Body of pancreas (tissue), 4 donors: ENCODE measurements around the gene COL24A1. TPM values are rescaled to one million over a fixed set of nuclear protein-coding genes. Genes with fewer than 3 reads are reported as not detected.

Experiments used
- ATAC-seq: fragments of 150-250 bp; one replicate; pipeline ENCODE4 v1.9.1; 2016
- DNase-seq, 4 donors: peaks; one replicate each; pipeline ENCODE4 v3.0.0-alpha.2; 2019
- H3K27ac ChIP-seq, 4 donors: fragments of 200-600 bp; sonication (generic); 1 replicate in 3 of 4; 2 replicates in 1 of 4; pipeline versions ENCODE4 v1.5.1 to v1.6.1; 2016 to 2019; ENCODE audit warnings: mild to moderate bottlenecking in 1 of 4, mixed read lengths in 1 of 4, moderate library complexity in 1 of 4
- H3K27me3 ChIP-seq, 2 donors: fragments of 200-600 bp; sonication (generic); one replicate each; pipeline ENCODE4 v1.6.0; 2016; ENCODE audit warnings: mild to moderate bottlenecking in 1 of 2
- H3K36me3 ChIP-seq, 2 donors: fragments of 200-600 bp; sonication (generic); replicated peaks in 1 of 2; 2 replicates each; pipeline ENCODE4 v1.5.1; 2016; ENCODE audit warnings: low read depth in 2 of 2; ENCODE audit not compliant: insufficient read depth in 1 of 2
- H3K4me1 ChIP-seq: fragments of 200-600 bp; sonication (generic); one replicate; pipeline ENCODE4 v1.6.0; 2016
- H3K4me3 ChIP-seq, 2 donors: fragments of 200-600 bp; sonication (generic); 1 replicate in 1 of 2; 2 replicates in 1 of 2; pipeline ENCODE4 v1.5.1; 2016 to 2019
- H3K9me3 ChIP-seq, 3 donors: fragments of 200-600 bp; sonication (generic); 1 replicate in 2 of 3; 2 replicates in 1 of 3; pipeline ENCODE4 v1.5.1; 2016
- POLR2A ChIP-seq, 3 donors: fragments of 450-650 bp; IDR thresholded peaks; one replicate each; pipeline ENCODE4 v1.6.1; 2016; ENCODE audit warnings: antibody characterized with exemption in 3 of 3, mild to moderate bottlenecking in 2 of 3
- WGBS, 2 donors: methylation state at CpG; one replicate each; pipeline ENCODE4 v1.1.5; 2017; 5-methylcytosine and 5-hydroxymethylcytosine counted together
- intact Hi-C: fragments of 100-400 bp; cut with DNase I; formaldehyde crosslinking; loops from one replicate; pipeline ENCODE4 v1.15.1; 2023
- total RNA-seq, 2 donors: library from RNA; depleted of rRNA; stranded (reverse); fragments of >200 nt; gene quantifications; one replicate each; pipeline ENCODE4 v1.1.0, GENCODE V29; 2016
- TF ChIP-seq, protein P1 (sequence below), 7 experiments: fragments of 450-650 bp in 4 of 7; fragments of 200-600 bp in 3 of 7; sonication (generic) in 3 of 7; IDR thresholded peaks; one replicate each; pipeline ENCODE4 v1.5.1; 2016 to 2019; ENCODE audit warnings: antibody characterized with exemption in 7 of 7

The COL24A1 gene
- total RNA-seq, 2 donors from 2014 or later = under 0.01 TPM; not detected in 1

DNA sequence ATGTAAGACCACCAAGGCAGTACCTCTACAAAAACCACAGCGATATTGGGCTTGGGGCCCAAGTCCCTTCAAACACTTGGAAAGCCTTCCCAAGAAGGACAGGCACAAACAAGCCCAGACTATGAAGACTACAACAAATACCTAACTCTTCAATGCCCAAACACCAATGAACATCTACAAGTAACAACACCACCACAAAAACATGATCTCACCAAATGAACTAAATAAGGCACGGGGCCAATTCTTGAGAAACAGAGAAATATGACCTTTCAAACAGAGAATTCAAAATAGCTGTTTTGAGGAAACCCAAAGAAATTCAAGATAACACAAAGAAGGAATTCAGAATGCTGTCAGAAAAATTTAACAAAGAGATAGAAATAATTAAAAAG, 86.8 kb downstream of the COL24A1 start:
- DNase-seq = no peak
- H3K9me3 ChIP-seq = no peaks in the 10 kb centered on the region
- no peaks in the 10 kb centered on the region for H3K36me3 ChIP-seq
- no peak for ATAC-seq
- WGBS, 2 donors = 56 to 81% methylated on average over 2 of the region's 2 CpGs
- no peaks in the 10 kb centered on the region for H3K4me1 ChIP-seq
- H3K27ac ChIP-seq = no peak overlapping the region
- TF ChIP-seq POLR2A (IDR thresholded peaks at IDR 0.05) = no peak
- TF ChIP-seq, protein P1, sequence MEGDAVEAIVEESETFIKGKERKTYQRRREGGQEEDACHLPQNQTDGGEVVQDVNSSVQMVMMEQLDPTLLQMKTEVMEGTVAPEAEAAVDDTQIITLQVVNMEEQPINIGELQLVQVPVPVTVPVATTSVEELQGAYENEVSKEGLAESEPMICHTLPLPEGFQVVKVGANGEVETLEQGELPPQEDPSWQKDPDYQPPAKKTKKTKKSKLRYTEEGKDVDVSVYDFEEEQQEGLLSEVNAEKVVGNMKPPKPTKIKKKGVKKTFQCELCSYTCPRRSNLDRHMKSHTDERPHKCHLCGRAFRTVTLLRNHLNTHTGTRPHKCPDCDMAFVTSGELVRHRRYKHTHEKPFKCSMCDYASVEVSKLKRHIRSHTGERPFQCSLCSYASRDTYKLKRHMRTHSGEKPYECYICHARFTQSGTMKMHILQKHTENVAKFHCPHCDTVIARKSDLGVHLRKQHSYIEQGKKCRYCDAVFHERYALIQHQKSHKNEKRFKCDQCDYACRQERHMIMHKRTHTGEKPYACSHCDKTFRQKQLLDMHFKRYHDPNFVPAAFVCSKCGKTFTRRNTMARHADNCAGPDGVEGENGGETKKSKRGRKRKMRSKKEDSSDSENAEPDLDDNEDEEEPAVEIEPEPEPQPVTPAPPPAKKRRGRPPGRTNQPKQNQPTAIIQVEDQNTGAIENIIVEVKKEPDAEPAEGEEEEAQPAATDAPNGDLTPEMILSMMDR (IDR thresholded peaks at IDR 0.05) = no peak
- no peak overlapping the region for H3K4me3 ChIP-seq
- intact Hi-C loops = no loop called here
- no peaks in the 10 kb centered on the region for H3K27me3 ChIP-seq

DNA sequence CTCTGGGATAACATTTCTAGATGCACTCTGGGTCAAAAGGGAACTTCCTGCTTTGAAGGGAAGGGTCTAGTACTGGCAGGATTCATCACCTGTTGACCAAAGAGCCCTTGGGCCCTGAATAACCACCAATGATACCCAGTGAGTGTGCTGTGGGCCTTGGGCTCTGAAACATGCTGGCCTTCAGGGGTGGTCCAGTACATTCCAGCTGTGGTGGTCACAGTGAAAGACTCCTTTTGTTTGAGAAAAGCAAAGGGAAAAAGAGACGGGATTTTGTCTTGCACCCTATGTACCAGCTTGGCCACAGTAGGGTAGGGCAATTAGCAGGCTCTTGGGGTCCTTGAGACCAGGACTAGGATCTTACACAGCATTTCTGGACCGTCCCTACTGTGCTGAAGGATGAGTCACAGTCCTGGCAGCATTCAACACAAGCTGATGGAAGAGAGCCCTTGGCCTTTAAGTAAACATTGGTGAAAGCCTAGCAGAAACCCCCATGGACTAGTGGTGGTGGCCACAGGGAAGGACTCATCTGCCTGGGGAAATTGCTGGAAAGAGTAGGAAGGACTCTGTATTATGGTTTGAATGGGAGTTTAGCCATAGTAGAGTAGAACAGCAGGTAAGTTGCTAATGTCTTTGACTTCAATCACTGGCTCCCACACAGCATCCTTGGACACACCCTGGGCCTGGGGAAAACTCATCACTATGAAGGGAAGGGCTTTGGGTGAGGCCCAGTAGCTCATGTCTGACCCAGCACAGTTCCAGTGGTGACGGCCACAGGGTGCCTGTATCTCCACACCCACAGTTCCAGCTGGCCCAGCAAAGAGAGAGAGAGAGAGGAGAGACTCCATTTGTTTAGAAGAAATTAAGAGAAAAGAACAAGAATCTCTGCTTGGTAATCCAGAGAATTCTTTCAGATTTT, 87.5 kb downstream of the COL24A1 start:
- DNase-seq = no peak
- intact Hi-C loops = no loop called here
- Histone ChIP-seq H3K27me3 (no peaks in the 10 kb centered on the region), H3K27ac (no peak overlapping the region), H3K4me3 (no peak overlapping the region), H3K4me1 (no peaks in the 10 kb centered on the region), H3K36me3 (no peaks in the 10 kb centered on the region), H3K9me3 (no peaks in the 10 kb centered on the region)
- TF ChIP-seq POLR2A (IDR thresholded peaks at IDR 0.05) = no peak
- TF ChIP-seq, protein P1 (IDR thresholded peaks at IDR 0.05) = no peak
- 44 to 63% methylated on average over 3 of the region's 3 CpGs for WGBS, 2 donors
- no peak for ATAC-seq

DNA sequence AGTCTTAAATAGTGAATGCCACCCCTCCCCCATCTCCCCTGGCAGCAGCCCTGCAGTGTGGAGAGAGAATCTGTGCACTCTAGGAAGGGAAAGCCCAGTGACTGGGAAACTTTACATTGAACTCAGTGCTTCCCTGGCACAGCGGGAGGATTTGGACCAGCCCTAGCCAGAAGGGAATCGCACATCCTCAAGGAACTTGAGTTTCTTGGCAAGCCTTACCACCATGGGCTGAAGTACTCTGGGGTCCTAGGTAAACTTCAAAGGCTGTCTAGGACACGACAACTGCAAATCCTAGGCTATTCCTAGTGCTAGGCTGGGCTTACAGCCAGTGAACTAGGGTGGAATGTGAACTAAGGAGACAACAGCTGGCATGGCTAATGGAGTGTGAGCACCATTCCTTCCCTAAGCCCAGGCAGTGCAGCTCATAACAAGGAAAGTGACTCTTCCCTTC, 88.3 kb downstream of the COL24A1 start:
- no peaks in the 10 kb centered on the region for H3K4me1 ChIP-seq
- H3K9me3 ChIP-seq = no peaks in the 10 kb centered on the region
- no peak overlapping the region for H3K4me3 ChIP-seq
- H3K27me3 ChIP-seq = no peaks in the 10 kb centered on the region
- ATAC-seq = no peak
- no peaks in the 10 kb centered on the region for H3K36me3 ChIP-seq
- 54 to 83% methylated on average over 3 of the region's 3 CpGs for WGBS, 2 donors
- intact Hi-C loops = no loop called here
- DNase-seq = no peak
- TF ChIP-seq, protein P1 (IDR thresholded peaks at IDR 0.05) = no peak
- TF ChIP-seq POLR2A (IDR thresholded peaks at IDR 0.05) = no peak
- no peak overlapping the region for H3K27ac ChIP-seq

DNA sequence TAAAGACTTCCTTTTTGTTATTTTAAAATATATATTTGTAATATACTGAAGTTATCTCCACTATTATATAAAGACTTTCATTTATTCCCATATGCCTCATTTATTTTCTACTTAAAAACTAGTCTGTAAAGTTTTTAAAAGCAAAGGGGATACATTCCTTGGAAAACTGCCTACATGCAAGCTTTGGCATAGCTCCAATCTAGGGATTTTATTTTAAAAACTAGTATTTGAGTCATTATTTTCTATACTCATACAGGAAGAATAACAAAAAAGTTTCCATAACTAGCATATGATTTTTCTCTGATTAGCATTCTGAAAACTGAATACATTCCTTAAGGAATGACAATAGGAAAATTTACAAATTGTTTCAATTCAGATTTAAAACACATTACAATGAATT, 88.9 kb downstream of the COL24A1 start:
- DNase-seq (no peak), ATAC-seq (no peak)
- intact Hi-C loops = no loop called here
- H3K27ac ChIP-seq = no peak overlapping the region
- TF ChIP-seq, protein P1 (IDR thresholded peaks at IDR 0.05) = no peak
- TF ChIP-seq POLR2A (IDR thresholded peaks at IDR 0.05) = no peak
- no peaks in the 10 kb centered on the region for H3K27me3 ChIP-seq
- no peaks in the 10 kb centered on the region for H3K9me3 ChIP-seq
- no peaks in the 10 kb centered on the region for H3K36me3 ChIP-seq
- H3K4me1 ChIP-seq = no peaks in the 10 kb centered on the region
- no peak overlapping the region for H3K4me3 ChIP-seq

DNA sequence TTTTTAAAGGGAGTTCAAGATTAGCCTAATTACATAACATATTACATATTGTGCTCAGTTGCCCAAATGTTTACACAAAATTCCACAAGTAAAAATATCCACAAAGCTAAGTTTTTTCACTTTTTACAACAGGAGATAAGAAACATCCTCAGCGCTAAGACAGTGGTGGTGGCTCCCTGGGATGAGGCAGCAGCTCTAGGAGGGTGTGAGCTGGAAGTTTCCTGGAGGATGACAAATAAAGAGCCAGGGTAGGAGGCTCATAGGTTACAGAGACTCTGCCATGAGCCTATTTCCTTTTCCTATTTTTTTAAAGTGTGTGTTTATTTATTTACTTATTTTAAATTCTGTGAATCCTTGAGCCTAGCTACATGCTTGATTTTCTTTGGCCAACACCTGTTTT, 91.7 kb downstream of the COL24A1 start:
- DNase-seq (no peak), ATAC-seq (no peak)
- WGBS, 2 donors = 10 to 27% methylated on average over 1 of the region's 1 CpG
- H3K36me3 ChIP-seq = no peaks in the 10 kb centered on the region
- no peaks in the 10 kb centered on the region for H3K4me1 ChIP-seq
- H3K4me3 ChIP-seq = no peak overlapping the region
- H3K27ac ChIP-seq = no peak overlapping the region
- no peak for TF ChIP-seq POLR2A (IDR thresholded peaks at IDR 0.05)
- TF ChIP-seq, protein P1 (IDR thresholded peaks at IDR 0.05) = no peak
- intact Hi-C loops = no loop called here
- no peaks in the 10 kb centered on the region for H3K9me3 ChIP-seq
- no peaks in the 10 kb centered on the region for H3K27me3 ChIP-seq
